Erythroblast (primary cell): ENCODE data around the gene MIF.

ENCODE experiments used
- DNase-seq, 2 experiments: peaks; one replicate each; lab custom pipeline; 2025; lab: John Stamatoyannopoulos, UW
- GATA1 ChIP-seq: IDR thresholded peaks from 2 replicates; pipeline ENCODE4 v1.6.1; 2011; ENCODE audit warnings: low read depth, mild to moderate bottlenecking, control low read depth, low read length, moderate library complexity
- POLR2A ChIP-seq: IDR thresholded peaks from 2 replicates; pipeline ENCODE4 v1.6.1; 2011; ENCODE audit warnings: mild to moderate bottlenecking, low read length

The MIF gene

DNA sequence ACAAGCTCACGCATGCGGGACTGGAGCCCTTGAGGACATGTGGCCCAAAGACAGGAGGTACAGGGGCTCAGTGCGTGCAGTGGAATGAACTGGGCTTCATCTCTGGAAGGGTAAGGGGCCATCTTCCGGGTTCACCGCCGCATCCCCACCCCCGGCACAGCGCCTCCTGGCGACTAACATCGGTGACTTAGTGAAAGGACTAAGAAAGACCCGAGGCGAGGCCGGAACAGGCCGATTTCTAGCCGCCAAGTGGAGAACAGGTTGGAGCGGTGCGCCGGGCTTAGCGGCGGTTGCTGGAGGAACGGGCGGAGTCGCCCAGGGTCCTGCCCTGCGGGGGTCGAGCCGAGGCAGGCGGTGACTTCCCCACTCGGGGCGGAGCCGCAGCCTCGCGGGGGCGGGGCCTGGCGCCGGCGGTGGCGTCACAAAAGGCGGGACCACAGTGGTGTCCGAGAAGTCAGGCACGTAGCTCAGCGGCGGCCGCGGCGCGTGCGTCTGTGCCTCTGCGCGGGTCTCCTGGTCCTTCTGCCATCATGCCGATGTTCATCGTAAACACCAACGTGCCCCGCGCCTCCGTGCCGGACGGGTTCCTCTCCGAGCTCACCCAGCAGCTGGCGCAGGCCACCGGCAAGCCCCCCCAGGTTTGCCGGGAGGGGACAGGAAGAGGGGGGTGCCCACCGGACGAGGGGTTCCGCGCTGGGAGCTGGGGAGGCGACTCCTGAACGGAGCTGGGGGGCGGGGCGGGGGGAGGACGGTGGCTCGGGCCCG, at the start of gene MIF:
Gene MIF, plus strand, starts transcription at position 439 of the 765 bp plus-strand sequence. Its CDS starts 92 bp downstream, at position 531.
- TF ChIP-seq GATA1 = no peak
- peak; percentile 90 for TF ChIP-seq POLR2A
- peak; percentile 89 to 94 for DNase-seq

DNA sequence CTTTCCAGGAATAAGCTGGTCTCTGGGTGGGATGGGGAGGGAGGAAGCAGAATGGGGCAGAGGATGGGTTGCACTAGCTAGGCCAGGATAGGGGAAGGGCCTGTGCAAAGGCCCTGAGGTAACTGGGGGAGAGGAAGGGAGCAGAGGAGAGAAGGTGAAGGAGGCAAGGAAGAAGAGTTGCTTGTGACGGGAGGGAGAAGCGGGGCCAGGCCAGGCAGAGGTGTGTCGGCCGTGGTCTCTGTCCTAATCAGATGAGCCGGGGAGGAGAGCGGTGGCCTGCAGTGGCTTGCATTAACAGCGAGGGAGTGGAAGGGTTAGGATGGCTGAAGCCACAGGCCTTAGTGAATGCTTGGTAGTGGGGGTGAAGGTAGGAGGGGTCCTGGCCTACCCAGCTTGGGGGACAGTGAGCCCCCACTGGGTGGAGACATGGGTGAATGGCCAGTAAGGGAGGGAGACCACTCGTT, 49.4 kb upstream of the MIF start:
- DNase-seq = no peak
- no peak for TF ChIP-seq POLR2A
- no peak for TF ChIP-seq GATA1

DNA sequence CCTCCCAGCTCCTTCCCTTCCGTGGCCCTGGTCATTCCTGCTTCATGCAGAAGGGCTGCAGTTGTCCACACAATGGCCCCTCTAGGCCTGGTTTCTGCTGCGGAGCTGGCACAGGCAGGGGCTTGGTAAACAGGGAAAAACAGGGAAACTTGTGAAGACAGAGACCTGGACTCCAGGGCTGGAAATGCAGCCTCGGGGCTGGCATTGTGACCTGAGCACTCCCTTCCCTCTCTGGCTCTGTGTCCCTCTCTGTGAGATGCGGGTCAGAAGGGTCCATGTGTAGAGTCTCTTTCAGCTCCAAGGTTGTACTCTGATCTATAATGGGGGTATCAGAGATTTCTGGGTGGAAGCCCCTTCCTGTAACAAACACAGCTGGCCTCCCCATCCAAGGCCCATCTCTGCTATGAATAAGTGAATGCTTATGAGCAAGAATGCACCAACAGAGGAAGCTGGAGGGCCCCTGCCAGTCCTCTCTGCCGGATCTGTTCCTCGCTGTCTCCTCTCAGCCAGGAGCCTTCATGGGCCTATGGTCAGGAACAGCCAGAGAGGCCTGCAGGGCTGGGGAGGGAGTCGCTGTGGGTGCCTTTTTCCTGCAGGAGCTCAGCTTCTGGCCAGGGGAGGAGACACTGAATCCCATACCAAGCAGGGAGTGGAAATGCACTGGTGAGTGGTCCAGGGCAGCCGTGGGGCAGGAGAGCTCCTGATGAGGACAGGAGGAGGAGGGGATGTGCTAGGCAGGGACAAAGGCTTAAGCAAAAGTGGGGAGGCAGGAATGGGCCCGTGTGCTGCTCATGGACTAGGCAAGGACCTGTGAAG, 48.7 kb upstream of the MIF start:
- DNase-seq = no peak
- TF ChIP-seq GATA1 (no peak), POLR2A (no peak)

DNA sequence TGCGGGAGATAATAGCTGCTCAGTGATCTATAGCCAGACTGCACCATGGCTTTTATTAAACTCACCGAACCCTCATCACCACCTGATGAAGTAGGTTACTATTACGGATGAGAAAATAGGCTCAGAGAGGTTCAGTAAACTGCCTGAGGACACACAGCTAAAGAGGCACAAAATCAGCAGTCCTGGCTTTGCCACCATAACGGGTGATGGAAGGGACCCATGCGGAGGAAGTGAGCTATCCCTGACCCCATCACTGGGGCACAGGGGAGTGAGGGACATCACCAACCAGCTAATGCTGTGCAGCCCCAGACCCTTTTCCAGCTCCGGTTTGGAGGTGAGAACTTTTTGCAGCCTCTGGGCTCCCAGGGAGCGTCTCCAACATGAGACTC, 48.1 kb upstream of the MIF start:
- DNase-seq = no peak
- no peak for TF ChIP-seq POLR2A
- no peak for TF ChIP-seq GATA1

GRCh38 chr22:23847310-23847920, 46.8 kb upstream of the MIF start:
- no peak for DNase-seq
- TF ChIP-seq GATA1 (no peak), POLR2A (no peak)

GRCh38 chr22:23847991-23848864, 46.0 kb upstream of the MIF start:
- TF ChIP-seq GATA1 = no peak
- no peak for TF ChIP-seq POLR2A
- DNase-seq = no peak

GRCh38 chr22:23849009-23850006, 44.9 kb upstream of the MIF start:
- no peak for TF ChIP-seq POLR2A
- TF ChIP-seq GATA1 = no peak
- DNase-seq = peak; percentile 70 to 83

DNA sequence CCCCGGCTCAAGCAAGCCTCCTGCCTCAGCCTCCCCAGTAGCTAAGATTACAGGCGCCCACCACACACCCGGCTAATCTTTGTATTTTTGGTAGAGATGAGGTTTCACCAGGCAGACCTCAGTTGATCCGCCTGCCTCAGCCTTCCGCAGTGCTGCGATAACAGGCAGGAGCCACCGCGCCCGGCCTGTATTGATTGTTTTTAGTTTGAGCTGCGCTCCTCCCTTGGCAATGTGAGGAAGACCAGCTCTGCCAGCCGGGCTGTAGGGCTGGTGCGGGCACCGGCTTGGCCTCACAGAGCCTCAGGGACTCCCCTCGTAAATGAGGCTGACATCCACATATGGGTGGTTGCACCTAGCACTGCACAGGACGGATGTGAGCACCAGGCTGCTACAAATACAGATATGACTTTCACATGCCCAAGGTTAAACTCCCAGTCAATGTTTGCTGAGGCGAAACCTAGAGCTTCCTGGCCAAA, 44.0 kb upstream of the MIF start:
- no peak for TF ChIP-seq POLR2A
- TF ChIP-seq GATA1 = no peak
- DNase-seq = no peak

- peak; percentile 47 to 73 for DNase-seq
- TF ChIP-seq POLR2A (no peak), GATA1 (no peak)
Measured at GRCh38 chr22:23856721-23857605, 37.2 kb upstream of the MIF start.

GRCh38 chr22:23857606-23858483, 36.3 kb upstream of the MIF start, which contains the start of gene SLC2A11:
TSS of gene SLC2A11 (plus strand) at chr22:23857875. CDS start at chr22:23858000, 125 bp downstream.
- TF ChIP-seq POLR2A (peak; percentile 80), GATA1 (no peak)
- DNase-seq = peak; percentile 97
